Fibroblast of the aortic adventitia (primary cell): ENCODE data around the gene VARS2. TPM values are rescaled to one million over a fixed set of nuclear protein-coding genes. Genes with fewer than 3 reads are reported as not detected.
"Not testable (repeated sequence)": the region's sequence is repeated elsewhere in the genome, so short reads cannot be mapped to it uniquely, and the experiment has no call there.

ENCODE experiments used
- DNase-seq: peaks from one replicate; pipeline ENCODE4 v3.0.0-alpha.2; 2010; ENCODE audit warnings: low read depth
- H3K4me3 ChIP-seq: 2 replicates; pipeline ENCODE4 v1.5.1; 2011; ENCODE audit warnings: low read depth, mild to moderate bottlenecking, control low read depth, low read length, moderate library complexity
- CTCF ChIP-seq: IDR thresholded peaks from 2 replicates; pipeline ENCODE4 v1.5.1; 2011; ENCODE audit warnings: mild to moderate bottlenecking, low read length, control low read depth, inconsistent platforms; ENCODE audit not compliant: insufficient read depth
- small RNA-seq: library from RNA; depleted of rRNA; stranded (forward); fragments of <200 nt; gene quantifications from one replicate; pipeline ENCODE3, GENCODE V24; 2012
- total RNA-seq: library from RNA; depleted of rRNA; stranded (reverse); fragments of >200 nt; gene quantifications from 2 replicates; pipeline ENCODE4 v1.2.3, GENCODE V29; 2012; ENCODE audit warnings: low replicate concordance

Gene VARS2
- total RNA-seq, 1 donor, result 15.6 TPM

GRCh38 chr6:30964075-30964474 lies 50.0 kb downstream of the VARS2 start:
- no peak for TF ChIP-seq CTCF
- H3K4me3 ChIP-seq, result no peak overlapping the region
- DNase-seq, result no peak

- no peak for DNase-seq
- no peak overlapping the region for H3K4me3 ChIP-seq
- no peak for TF ChIP-seq CTCF
Observed at GRCh38 chr6:30965140-30965601, 51.1 kb downstream of the VARS2 start.

GRCh38 chr6:30966154-30966553 lies 52.1 kb downstream of the VARS2 start:
- no peak for DNase-seq
- TF ChIP-seq CTCF, result no peak
- H3K4me3 ChIP-seq, result no peak overlapping the region

GRCh38 chr6:30969171-30969570 lies 55.1 kb downstream of the VARS2 start:
- H3K4me3 ChIP-seq, DNase-seq: not testable (repeated sequence)

GRCh38 chr6:30970946-30971345 lies 56.9 kb downstream of the VARS2 start:
- TF ChIP-seq CTCF, result no peak
- H3K4me3 ChIP-seq, result no peak overlapping the region
- no peak for DNase-seq

- DNase-seq, result no peak
- H3K4me3 ChIP-seq, result no peak overlapping the region
- no peak for TF ChIP-seq CTCF
Observed at GRCh38 chr6:30972816-30973215, 58.8 kb downstream of the VARS2 start.

- DNase-seq, result no peak
- H3K4me3 ChIP-seq, result no peak overlapping the region
- TF ChIP-seq CTCF, result no peak
Observed at GRCh38 chr6:30974490-30975252, 60.6 kb downstream of the VARS2 start.

Small RNA genes lying within 50 kb of the gene (small RNA-seq; reads per million reads assigned to genes)
- not detected for gene RF00019

Other genes with a start within 250 kb of the VARS2 start
- gene DHX16, start 241.2 kb upstream of the VARS2 start, total RNA-seq, result 20.9 and 64.8 TPM in 2 replicates
- 33.0 and 82.2 TPM in 2 replicates for gene PPP1R18, start 227.6 kb upstream of the VARS2 start, total RNA-seq
- 0.82 and 9.9 TPM in 2 replicates for gene NRM, start 223.3 kb upstream of the VARS2 start, total RNA-seq
- gene MDC1, start 197.0 kb upstream of the VARS2 start, total RNA-seq, result 3.7 and 12.1 TPM in 2 replicates
- gene TUBB, start 193.9 kb upstream of the VARS2 start, total RNA-seq, result 120 and 996 TPM in 2 replicates
- 77.8 and 109 TPM in 2 replicates for gene FLOT1, start 171.6 kb upstream of the VARS2 start, total RNA-seq
- gene IER3, start 169.7 kb upstream of the VARS2 start, total RNA-seq, result 23.8 and 26.7 TPM in 2 replicates
- 7.7 and 41.9 TPM in 2 replicates for gene DDR1, start 29.7 kb upstream of the VARS2 start, total RNA-seq
- gene GTF2H4, start 6.0 kb upstream of the VARS2 start, total RNA-seq, result 3.8 and 12.7 TPM in 2 replicates
- not detected in 2 replicates for gene SFTA2, start 17.9 kb downstream of the VARS2 start, total RNA-seq
- gene MUCL3, start 26.7 kb downstream of the VARS2 start, total RNA-seq, result under 0.01 TPM in 1 of 2 replicates, not detected in the other
- gene MUC21, start 69.5 kb downstream of the VARS2 start, total RNA-seq, result not detected in 2 replicates
- not detected in 2 replicates for gene MUC22, start 96.2 kb downstream of the VARS2 start, total RNA-seq
- gene C6orf15, start 198.3 kb downstream of the VARS2 start, total RNA-seq, result not detected in 2 replicates
- gene PSORS1C1, start 200.6 kb downstream of the VARS2 start, total RNA-seq, result 1.2 and 7.0 TPM in 2 replicates
- not detected in 2 replicates for gene CDSN, start 206.2 kb downstream of the VARS2 start, total RNA-seq
- gene PSORS1C2, start 224.8 kb downstream of the VARS2 start, total RNA-seq, result not detected in 2 replicates
- gene CCHCR1, start 243.6 kb downstream of the VARS2 start, total RNA-seq, result 21.1 and 42.0 TPM in 2 replicates
- gene TCF19, start 244.4 kb downstream of the VARS2 start, total RNA-seq, result 4.2 and 46.3 TPM in 2 replicates